ENCODE data around the gene SCFD2.

DNA sequence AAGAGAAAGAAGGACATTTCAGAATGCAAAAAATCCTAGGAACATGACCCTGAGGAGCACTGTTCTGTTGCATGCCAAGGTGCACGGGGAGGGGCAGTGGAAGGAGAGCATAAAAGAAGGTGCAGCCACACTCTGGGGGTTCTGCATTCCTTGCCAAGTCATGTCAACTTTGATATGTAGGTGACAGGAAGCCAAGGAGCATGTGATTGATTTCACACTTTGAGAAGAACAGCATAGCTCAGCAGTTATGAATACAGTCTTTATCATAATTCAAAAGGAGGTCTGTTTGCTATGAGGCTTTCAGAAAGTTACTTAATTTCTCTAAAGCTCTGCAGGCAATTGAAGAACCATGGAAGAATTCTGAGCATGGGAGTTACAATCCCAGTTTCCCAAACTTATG is 50.6 kb downstream of the SCFD2 start:
- TF ChIP-seq, protein P1, sequence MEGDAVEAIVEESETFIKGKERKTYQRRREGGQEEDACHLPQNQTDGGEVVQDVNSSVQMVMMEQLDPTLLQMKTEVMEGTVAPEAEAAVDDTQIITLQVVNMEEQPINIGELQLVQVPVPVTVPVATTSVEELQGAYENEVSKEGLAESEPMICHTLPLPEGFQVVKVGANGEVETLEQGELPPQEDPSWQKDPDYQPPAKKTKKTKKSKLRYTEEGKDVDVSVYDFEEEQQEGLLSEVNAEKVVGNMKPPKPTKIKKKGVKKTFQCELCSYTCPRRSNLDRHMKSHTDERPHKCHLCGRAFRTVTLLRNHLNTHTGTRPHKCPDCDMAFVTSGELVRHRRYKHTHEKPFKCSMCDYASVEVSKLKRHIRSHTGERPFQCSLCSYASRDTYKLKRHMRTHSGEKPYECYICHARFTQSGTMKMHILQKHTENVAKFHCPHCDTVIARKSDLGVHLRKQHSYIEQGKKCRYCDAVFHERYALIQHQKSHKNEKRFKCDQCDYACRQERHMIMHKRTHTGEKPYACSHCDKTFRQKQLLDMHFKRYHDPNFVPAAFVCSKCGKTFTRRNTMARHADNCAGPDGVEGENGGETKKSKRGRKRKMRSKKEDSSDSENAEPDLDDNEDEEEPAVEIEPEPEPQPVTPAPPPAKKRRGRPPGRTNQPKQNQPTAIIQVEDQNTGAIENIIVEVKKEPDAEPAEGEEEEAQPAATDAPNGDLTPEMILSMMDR (IDR thresholded peaks at IDR 0.05; ENCODE audit: extremely low read depth in 1 of 2, insufficient read depth in 1 of 2, low read depth in 1 of 2, low read length in 2 of 2): no peak
- TF ChIP-seq POLR2AphosphoS5 (IDR thresholded peaks at IDR 0.05; ENCODE audit: insufficient read depth, low read depth, low read length): no peak
- no peak for TF ChIP-seq FOS (IDR thresholded peaks at IDR 0.05; ENCODE audit: borderline replicate concordance, insufficient read depth, low read length)
- TF ChIP-seq MYC (IDR thresholded peaks at IDR 0.05; ENCODE audit: low read depth, low read length): no peak
- TF ChIP-seq, protein P2, sequence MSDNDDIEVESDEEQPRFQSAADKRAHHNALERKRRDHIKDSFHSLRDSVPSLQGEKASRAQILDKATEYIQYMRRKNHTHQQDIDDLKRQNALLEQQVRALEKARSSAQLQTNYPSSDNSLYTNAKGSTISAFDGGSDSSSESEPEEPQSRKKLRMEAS (IDR thresholded peaks at IDR 0.05; ENCODE audit: insufficient read depth, insufficient read length): no peak
- no peak for TF ChIP-seq JUN (IDR thresholded peaks at IDR 0.05; ENCODE audit: borderline replicate concordance, insufficient read depth, insufficient read length, low read depth)
- no peak for TF ChIP-seq POLR2A (IDR thresholded peaks at IDR 0.05; ENCODE audit: low read depth, low read length)
- no peak for TF ChIP-seq EZH2 (IDR thresholded peaks at IDR 0.05; ENCODE audit: borderline replicate concordance, low read depth, low read length, severe bottlenecking)
- no peak for TF ChIP-seq GATA2 (IDR thresholded peaks at IDR 0.05; ENCODE audit: insufficient read depth, insufficient read length, low read depth, low read length)
